DOHH2 (cell line): ENCODE data around the gene DGCR2.

Experiments used
- H3F3A ChIP-seq: fragments of 200-600 bp; sonication (generic), shearing (Covaris generic); 2 replicates; pipeline ENCODE4 v1.6.0; 2016; ENCODE audit warnings: antibody characterized with exemption, mild to moderate bottlenecking; ENCODE audit not compliant: control insufficient read depth, insufficient read depth
- H3K27ac ChIP-seq: fragments of 200-600 bp; sonication (generic); 2 replicates; pipeline ENCODE4 v1.5.1; 2014; ENCODE audit warnings: low read depth, mild to moderate bottlenecking, low read length, moderate library complexity
- H3K27me3 ChIP-seq: fragments of 200-600 bp; sonication (generic); 2 replicates; pipeline ENCODE4 v1.6.1; 2014; ENCODE audit warnings: mild to moderate bottlenecking, low read length, mixed read lengths; ENCODE audit not compliant: control insufficient read depth
- H3K36me3 ChIP-seq: fragments of 200-600 bp; sonication (generic); 2 replicates; pipeline ENCODE4 v1.6.1; 2014; ENCODE audit warnings: mild to moderate bottlenecking, low read length, moderate library complexity, mixed read lengths; ENCODE audit not compliant: control insufficient read depth
- H3K4me1 ChIP-seq: fragments of 200-600 bp; sonication (generic); 2 replicates; pipeline ENCODE4 v1.6.1; 2014; ENCODE audit warnings: mild to moderate bottlenecking, low read length, mixed read lengths; ENCODE audit not compliant: control insufficient read depth
- H3K4me2 ChIP-seq: fragments of 200-600 bp; sonication (generic); 2 replicates; pipeline ENCODE4 v1.6.0; 2014; ENCODE audit warnings: mild to moderate bottlenecking, low read length, moderate library complexity
- H3K4me3 ChIP-seq: fragments of 200-600 bp; sonication (generic); 2 replicates; pipeline ENCODE4 v1.5.1; 2014; ENCODE audit warnings: mild to moderate bottlenecking, low read length, mixed read lengths
- H3K79me2 ChIP-seq: fragments of 200-600 bp; sonication (generic); 2 replicates; pipeline ENCODE4 v1.6.1; 2014; ENCODE audit warnings: mild to moderate bottlenecking, low read length, mixed read lengths; ENCODE audit not compliant: control insufficient read depth
- H3K9me2 ChIP-seq: fragments of 200-600 bp; sonication (generic); replicated peaks from 2 replicates; pipeline ENCODE4 v1.6.1; 2014; ENCODE audit warnings: mild to moderate bottlenecking, low read length, mixed read lengths; ENCODE audit not compliant: control insufficient read depth
- H3K9me3 ChIP-seq: fragments of 200-600 bp; sonication (generic); 2 replicates; pipeline ENCODE4 v1.6.1; 2014; ENCODE audit warnings: antibody characterized with exemption, low read length, mixed read lengths; ENCODE audit not compliant: control insufficient read depth, insufficient read depth
- H4K20me1 ChIP-seq: fragments of 200-600 bp; sonication (generic); 2 replicates; pipeline ENCODE4 v1.6.0; 2014; ENCODE audit warnings: low read depth, mild to moderate bottlenecking, antibody characterized with exemption, low read length, moderate library complexity; ENCODE audit not compliant: control insufficient read depth, insufficient read depth
- CTCF ChIP-seq: fragments of 200-600 bp; sonication (generic); IDR thresholded peaks from one replicate; pipeline ENCODE4 v1.5.1; 2014; ENCODE audit warnings: antibody characterized with exemption, mild to moderate bottlenecking, low read depth, low read length; ENCODE audit not compliant: poor library complexity, severe bottlenecking
- EZH2phosphoT487 ChIP-seq: fragments of 200-600 bp; sonication (generic); IDR thresholded peaks from 2 replicates; pipeline ENCODE4 v1.6.1; 2017; ENCODE audit warnings: borderline replicate concordance, mild to moderate bottlenecking, antibody characterized with exemption, low read length, moderate library complexity, mixed read lengths

DGCR2 gene

GRCh38 chr22:19059481-19060278 lies 62.5 kb downstream of the DGCR2 start:
- H4K20me1 ChIP-seq, result no peaks in the 10 kb centered on the region
- no peaks in the 10 kb centered on the region for H3K79me2 ChIP-seq
- TF ChIP-seq EZH2phosphoT487, result no peak
- no peak for TF ChIP-seq CTCF
- H3K4me2 ChIP-seq, result no peak overlapping the region
- H3K27ac ChIP-seq, result no peak overlapping the region
- no peaks in the 10 kb centered on the region for H3K9me2 ChIP-seq
- H3F3A ChIP-seq, result no peaks in the 10 kb centered on the region
- H3K36me3 ChIP-seq, result peaks cover 27% of the 10 kb centered on the region; the same call in 1 of the 2 replicates
- no peaks in the 10 kb centered on the region for H3K9me3 ChIP-seq
- H3K4me3 ChIP-seq, result no peak overlapping the region
- no peaks in the 10 kb centered on the region for H3K4me1 ChIP-seq
- no peaks in the 10 kb centered on the region for H3K27me3 ChIP-seq

- Histone ChIP-seq H3K4me3 (no peak overlapping the region), H3K27me3 (no peaks in the 10 kb centered on the region), H3K9me2 (no peaks in the 10 kb centered on the region), H3F3A (no peaks in the 10 kb centered on the region), H3K27ac (no peak overlapping the region), H3K4me1 (no peaks in the 10 kb centered on the region), H3K36me3 (peaks cover 21% of the 10 kb centered on the region; the same call in 1 of the 2 replicates), H3K4me2 (no peak overlapping the region), H3K9me3 (no peaks in the 10 kb centered on the region), H4K20me1 (no peaks in the 10 kb centered on the region), H3K79me2 (no peaks in the 10 kb centered on the region)
- TF ChIP-seq CTCF (peak; percentile 8), EZH2phosphoT487 (no peak)
These were observed 63.3 kb downstream of the DGCR2 start for GRCh38 chr22:19058713-19059451.

GRCh38 chr22:19057999-19058491 lies 64.2 kb downstream of the DGCR2 start:
- H3K79me2 ChIP-seq, result no peaks in the 10 kb centered on the region
- H3F3A ChIP-seq, result no peaks in the 10 kb centered on the region
- H3K27ac ChIP-seq, result no peak overlapping the region
- H3K27me3 ChIP-seq, result no peaks in the 10 kb centered on the region
- no peaks in the 10 kb centered on the region for H3K9me2 ChIP-seq
- H3K4me2 ChIP-seq, result no peak overlapping the region
- no peak overlapping the region for H3K4me3 ChIP-seq
- no peaks in the 10 kb centered on the region for H4K20me1 ChIP-seq
- TF ChIP-seq EZH2phosphoT487, result no peak
- no peak for TF ChIP-seq CTCF
- H3K36me3 ChIP-seq, result peaks cover 25% of the 10 kb centered on the region
- H3K9me3 ChIP-seq, result no peaks in the 10 kb centered on the region
- no peaks in the 10 kb centered on the region for H3K4me1 ChIP-seq
